GM12878 (cell line): ENCODE measurements around the gene CNTNAP2. TPM values are rescaled to one million over a fixed set of nuclear protein-coding genes. Genes with fewer than 3 reads are reported as not detected.

Experiments used
- ATAC-seq: fragments of 200-7000 bp; cut with Tn5 transposase; 3 replicates; pipeline ENCODE4 v1.9.1; 2020; ENCODE audit warnings: mild to moderate bottlenecking, moderate library complexity
- BruUV-seq: library from RNA; stranded (reverse); fragments of 400-500 nt; replicated peaks from 2 replicates; lab custom pipeline; 2021; lab: Mats Ljungman, UMichigan
- CTCF ChIA-PET: fragments of 300-600 bp; sonication (Branson Sonifier 250); formaldehyde crosslinking; extraction: SDS; loops from one replicate; lab custom pipeline; 2021; ENCODE audit warnings: inconsistent platforms; lab: Yijun Ruan, JAX
- POLR2A ChIA-PET: fragments of 350-600 bp; formaldehyde crosslinking; extraction: SDS; loops from one replicate; lab custom pipeline; 2021; ENCODE audit warnings: inconsistent platforms; lab: Charles Lee
- RAD21 ChIA-PET: fragments of 300-600 bp; sonication (Branson Sonifier 250); formaldehyde crosslinking; loops from one replicate; lab custom pipeline; 2023; ENCODE audit warnings: antibody characterized with exemption; ENCODE audit not compliant: unreplicated experiment; lab: Charles Lee
- SMC1A ChIA-PET: fragments of 300-600 bp; sonication (Branson Sonifier 250); formaldehyde crosslinking; loops from one replicate; lab custom pipeline; 2023; ENCODE audit not compliant: unreplicated experiment, uncharacterized antibody; lab: Charles Lee
- DNase-seq: peaks from one replicate; pipeline ENCODE4 v3.0.0-alpha.2; 2011; ENCODE audit warnings: low read depth, low spot score
- FAIRE-seq: peaks from 3 replicates; lab custom pipeline; 2011; peaks lifted over from hg19 to GRCh38; lab: Jason Lieb, UNC
- H2AFZ ChIP-seq: 2 replicates; pipeline ENCODE4 v1.6.0; 2011; ENCODE audit warnings: low read depth, low read length, control low read depth; ENCODE audit not compliant: control insufficient read depth
- H3K27ac ChIP-seq: 2 replicates; pipeline ENCODE4 v1.5.1; 2011; ENCODE audit warnings: control low read depth; ENCODE audit not compliant: control insufficient read depth, insufficient read depth
- H3K27me3 ChIP-seq, 2 experiments: replicated peaks in 1 of 2; 2 replicates each; pipeline versions ENCODE4 v1.6.0 to v1.6.1; 2011; ENCODE audit warnings: low read length in 1 of 2; ENCODE audit not compliant: control insufficient read depth in 2 of 2, insufficient read depth in 2 of 2
- H3K36me3 ChIP-seq, 2 experiments: 2 replicates each; pipeline ENCODE4 v1.5.1; 2011; ENCODE audit warnings: low read length in 1 of 2; ENCODE audit not compliant: control insufficient read depth in 2 of 2, insufficient read depth in 2 of 2
- H3K4me1 ChIP-seq: 2 replicates; pipeline ENCODE4 v1.6.1; 2011; ENCODE audit warnings: mild to moderate bottlenecking, low read length, moderate library complexity, mixed read lengths; ENCODE audit not compliant: control insufficient read depth, insufficient read depth
- H3K4me2 ChIP-seq: 2 replicates; pipeline ENCODE4 v1.6.0; 2011; ENCODE audit warnings: control low read depth; ENCODE audit not compliant: control insufficient read depth, insufficient read depth
- H3K4me3 ChIP-seq: fragments of 200-600 bp; sonication (generic); 2 replicates; pipeline ENCODE4 v1.5.1; 2016
- H3K79me2 ChIP-seq: 2 replicates; pipeline ENCODE4 v1.6.0; 2011; ENCODE audit warnings: low read length; ENCODE audit not compliant: control insufficient read depth, insufficient read depth
- H3K9ac ChIP-seq: 2 replicates; pipeline ENCODE4 v1.8.0; 2011; ENCODE audit warnings: low read length, control low read depth, mixed read lengths; ENCODE audit not compliant: control insufficient read depth, insufficient read depth
- H3K9me3 ChIP-seq: replicated peaks from 3 replicates; pipeline ENCODE4 v1.5.1; 2011; ENCODE audit warnings: mild to moderate bottlenecking, low read length; ENCODE audit not compliant: control insufficient read depth, insufficient read depth
- H4K20me1 ChIP-seq: 2 replicates; pipeline ENCODE4 v1.6.0; 2011; ENCODE audit not compliant: control insufficient read depth, insufficient read depth
- EGR1 ChIP-seq, 2 experiments: IDR thresholded peaks; 1 replicate in 1 of 2; 2 replicates in 1 of 2; pipeline ENCODE4 v1.6.1; 2011 to 2012; ENCODE audit warnings: low read depth in 2 of 2, low read length in 2 of 2, borderline replicate concordance in 1 of 2, mild to moderate bottlenecking in 1 of 2, moderate library complexity in 1 of 2
- ETV6 ChIP-seq, 2 experiments: fragments of 450-650 bp in 1 of 2; IDR thresholded peaks in 1 of 2; conservative IDR thresholded peaks in 1 of 2; 2 replicates each; pipeline ENCODE4 v1.6.1; 2014; ENCODE audit warnings: antibody characterized with exemption in 1 of 2, borderline replicate concordance in 1 of 2, low read depth in 1 of 2, mild to moderate bottlenecking in 1 of 2, moderate library complexity in 1 of 2
- EZH2 ChIP-seq: IDR thresholded peaks from 2 replicates; pipeline ENCODE4 v1.6.1; 2012; ENCODE audit warnings: low read depth, mild to moderate bottlenecking, control low read depth, inconsistent platforms, low read length, borderline replicate concordance; ENCODE audit not compliant: control insufficient read depth
- FOS ChIP-seq: IDR thresholded peaks from 3 replicates; pipeline ENCODE4 v1.6.1; 2011; ENCODE audit warnings: borderline replicate concordance; ENCODE audit not compliant: insufficient read length; ENCODE audit errors: extremely low read depth
- HDAC2 ChIP-seq: fragments of 200-600 bp; sonication (generic); IDR thresholded peaks from 2 replicates; pipeline ENCODE4 v1.6.1; 2017
- TAF1 ChIP-seq: IDR thresholded peaks from 2 replicates; pipeline ENCODE4 v1.6.1; 2011; ENCODE audit warnings: mild to moderate bottlenecking, low read depth, low read length, borderline replicate concordance
- YY1 ChIP-seq: IDR thresholded peaks from 2 replicates; pipeline ENCODE4 v1.6.1; 2011; ENCODE audit warnings: low read depth, mild to moderate bottlenecking, low read length
- WGBS: methylation state at CpG from one replicate; pipeline ENCODE4 v1.1.6; 2016; ENCODE audit warnings: low lambda C conversion rate; ENCODE audit not compliant: insufficient replicate concordance, insufficient coverage; ENCODE audit errors: missing lambda C conversion rate; 5-methylcytosine and 5-hydroxymethylcytosine counted together
- in situ Hi-C: fragments of 300-500 bp; cut with MboI; formaldehyde crosslinking; loops from 9 replicates; pipeline ENCODE4 v1.14.3; 2018; ENCODE audit warnings: mixed read lengths
- intact Hi-C: fragments of 100-400 bp; cut with micrococcal nuclease; formaldehyde crosslinking; loops from one replicate; pipeline ENCODE4 v1.14.2; 2022; ENCODE audit not compliant: unreplicated experiment
- polyA plus RNA-seq, 11 experiments: library from polyadenylated mRNA; depleted of rRNA in 4 of 11; unstranded in 6 of 11; stranded (reverse) in 5 of 11; fragments of >200 nt; fragmentation: Nextera tagmentation in 4 of 11; fragmentation: Illumina TruSeq in 1 of 11; extraction: Ambion mirVana in 4 of 11; extraction: Trizol in 1 of 11; gene quantifications; 1 replicate in 1 of 11; 2 replicates in 10 of 11; pipeline versions ENCODE4 v1.2.1 to v1.2.3, GENCODE V29; 2011 to 2016; ENCODE audit warnings: inconsistent platforms in 2 of 11, missing spikeins in 2 of 11, low read depth in 1 of 11
- total RNA-seq, 4 experiments: library from RNA; depleted of rRNA in 3 of 4; stranded (reverse); fragments of >200 nt in 3 of 4; fragmentation: Illumina TruSeq in 1 of 4; extraction: Trizol in 1 of 4; gene quantifications; 2 replicates each; pipeline versions ENCODE4 v1.2.1 to v1.2.3, GENCODE V29; 2013 to 2021
- TF ChIP-seq, protein P1 (sequence below): fragments of 450-650 bp; IDR thresholded peaks from 2 replicates; pipeline ENCODE4 v1.6.1; 2017; ENCODE audit warnings: mild to moderate bottlenecking, moderate library complexity

Gene CNTNAP2
- total and polyA plus RNA-seq, 10 of the 15 experiments (the other 5 are each of a cell fraction or from before 2014, with no cell fraction given) = 0.03 to 0.08 (median 0.03) TPM; not detected in 7

GRCh38 chr7:146539836-146540235, 423.2 kb downstream of the CNTNAP2 start:
- intact Hi-C loops (no loop called here), in situ Hi-C loops (no loop called here)
- no peak overlapping the region for H3K27ac ChIP-seq
- no peaks in the 10 kb centered on the region for H3K36me3 ChIP-seq
- ChIA-PET RAD21 (no interaction called here), CTCF (no interaction called here), SMC1A (no interaction called here), POLR2A (interaction anchor here (0.6 kb wide), 1 partner anchor 9 kb away, joined by 3 read pairs; no protein-coding TSS in a partner anchor)
- ATAC-seq = no peak
- no peak overlapping the region for H3K4me3 ChIP-seq
- no peak for TF ChIP-seq EGR1 (IDR thresholded peaks at IDR 0.05; ENCODE audit: borderline replicate concordance in 1 of 2, low read depth in 2 of 2, low read length in 2 of 2)
- no peak for TF ChIP-seq EZH2
- TF ChIP-seq FOS = no peak
- TF ChIP-seq, protein P1, sequence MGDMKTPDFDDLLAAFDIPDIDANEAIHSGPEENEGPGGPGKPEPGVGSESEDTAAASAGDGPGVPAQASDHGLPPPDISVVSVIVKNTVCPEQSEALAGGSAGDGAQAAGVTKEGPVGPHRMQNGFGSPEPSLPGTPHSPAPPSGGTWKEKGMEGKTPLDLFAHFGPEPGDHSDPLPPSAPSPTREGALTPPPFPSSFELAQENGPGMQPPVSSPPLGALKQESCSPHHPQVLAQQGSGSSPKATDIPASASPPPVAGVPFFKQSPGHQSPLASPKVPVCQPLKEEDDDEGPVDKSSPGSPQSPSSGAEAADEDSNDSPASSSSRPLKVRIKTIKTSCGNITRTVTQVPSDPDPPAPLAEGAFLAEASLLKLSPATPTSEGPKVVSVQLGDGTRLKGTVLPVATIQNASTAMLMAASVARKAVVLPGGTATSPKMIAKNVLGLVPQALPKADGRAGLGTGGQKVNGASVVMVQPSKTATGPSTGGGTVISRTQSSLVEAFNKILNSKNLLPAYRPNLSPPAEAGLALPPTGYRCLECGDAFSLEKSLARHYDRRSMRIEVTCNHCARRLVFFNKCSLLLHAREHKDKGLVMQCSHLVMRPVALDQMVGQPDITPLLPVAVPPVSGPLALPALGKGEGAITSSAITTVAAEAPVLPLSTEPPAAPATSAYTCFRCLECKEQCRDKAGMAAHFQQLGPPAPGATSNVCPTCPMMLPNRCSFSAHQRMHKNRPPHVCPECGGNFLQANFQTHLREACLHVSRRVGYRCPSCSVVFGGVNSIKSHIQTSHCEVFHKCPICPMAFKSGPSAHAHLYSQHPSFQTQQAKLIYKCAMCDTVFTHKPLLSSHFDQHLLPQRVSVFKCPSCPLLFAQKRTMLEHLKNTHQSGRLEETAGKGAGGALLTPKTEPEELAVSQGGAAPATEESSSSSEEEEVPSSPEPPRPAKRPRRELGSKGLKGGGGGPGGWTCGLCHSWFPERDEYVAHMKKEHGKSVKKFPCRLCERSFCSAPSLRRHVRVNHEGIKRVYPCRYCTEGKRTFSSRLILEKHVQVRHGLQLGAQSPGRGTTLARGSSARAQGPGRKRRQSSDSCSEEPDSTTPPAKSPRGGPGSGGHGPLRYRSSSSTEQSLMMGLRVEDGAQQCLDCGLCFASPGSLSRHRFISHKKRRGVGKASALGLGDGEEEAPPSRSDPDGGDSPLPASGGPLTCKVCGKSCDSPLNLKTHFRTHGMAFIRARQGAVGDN = no peak
- no peak for TF ChIP-seq HDAC2
- no peak for TF ChIP-seq ETV6 (conservative IDR thresholded peaks at IDR 0.05 in 1 of 2, IDR thresholded peaks at IDR 0.05 in 1 of 2; ENCODE audit: borderline replicate concordance in 1 of 2, low read depth in 1 of 2)
- TF ChIP-seq TAF1 = no peak
- no peak for TF ChIP-seq YY1
- H3K9ac ChIP-seq = no peak overlapping the region
- H3K4me1 ChIP-seq = no peaks in the 10 kb centered on the region
- BruUV-seq = no TSS peak
- no peaks in the 10 kb centered on the region for H3K27me3 ChIP-seq
- no peaks in the 10 kb centered on the region for H4K20me1 ChIP-seq
- H3K4me2 ChIP-seq = no peak overlapping the region
- no peak overlapping the region for H2AFZ ChIP-seq
- WGBS = 0% methylated on average over 1 of the region's 1 CpG
- DNase-seq = no peak
- no peaks in the 10 kb centered on the region for H3K9me3 ChIP-seq
- H3K79me2 ChIP-seq = no peaks in the 10 kb centered on the region
- no peak for FAIRE-seq
